ENCODE measurements around the gene PIAS1.

The PIAS1 gene

GRCh38 chr15:68196445-68197169, 142.5 kb downstream of the PIAS1 start:
- Histone ChIP-seq H3K9ac (ENCODE audit: low read length) (no peak overlapping the region), H3K4me3 (ENCODE audit: low read length) (no peak overlapping the region), H3K27ac (ENCODE audit: low read length) (no peak overlapping the region; the same call in 1 of the 2 replicates), H3K79me2 (ENCODE audit: low read length) (peaks cover 88% of the 10 kb centered on the region), H3K9me2 (replicated peaks; ENCODE audit: insufficient read depth, low read length) (no peaks in the 10 kb centered on the region), H3F3A (ENCODE audit: insufficient read depth, low read length) (peaks cover 54% of the 10 kb centered on the region), H3K27me3 (replicated peaks; ENCODE audit: insufficient read depth, low read length) (no peaks in the 10 kb centered on the region), H3K4me2 (ENCODE audit: low read depth, low read length) (no peak overlapping the region), H4K20me1 (ENCODE audit: insufficient read depth, low read length) (no peaks in the 10 kb centered on the region), H2AFZ (ENCODE audit: low read length) (no peak overlapping the region), H3K36me3 (replicated peaks; ENCODE audit: insufficient read depth, low read length) (peaks cover 15% of the 10 kb centered on the region), H3K4me1 (ENCODE audit: low read length) (peaks cover 39% of the 10 kb centered on the region), H3K9me3 (replicated peaks; ENCODE audit: insufficient read depth, low read length) (no peaks in the 10 kb centered on the region)
- TF ChIP-seq, protein P1, sequence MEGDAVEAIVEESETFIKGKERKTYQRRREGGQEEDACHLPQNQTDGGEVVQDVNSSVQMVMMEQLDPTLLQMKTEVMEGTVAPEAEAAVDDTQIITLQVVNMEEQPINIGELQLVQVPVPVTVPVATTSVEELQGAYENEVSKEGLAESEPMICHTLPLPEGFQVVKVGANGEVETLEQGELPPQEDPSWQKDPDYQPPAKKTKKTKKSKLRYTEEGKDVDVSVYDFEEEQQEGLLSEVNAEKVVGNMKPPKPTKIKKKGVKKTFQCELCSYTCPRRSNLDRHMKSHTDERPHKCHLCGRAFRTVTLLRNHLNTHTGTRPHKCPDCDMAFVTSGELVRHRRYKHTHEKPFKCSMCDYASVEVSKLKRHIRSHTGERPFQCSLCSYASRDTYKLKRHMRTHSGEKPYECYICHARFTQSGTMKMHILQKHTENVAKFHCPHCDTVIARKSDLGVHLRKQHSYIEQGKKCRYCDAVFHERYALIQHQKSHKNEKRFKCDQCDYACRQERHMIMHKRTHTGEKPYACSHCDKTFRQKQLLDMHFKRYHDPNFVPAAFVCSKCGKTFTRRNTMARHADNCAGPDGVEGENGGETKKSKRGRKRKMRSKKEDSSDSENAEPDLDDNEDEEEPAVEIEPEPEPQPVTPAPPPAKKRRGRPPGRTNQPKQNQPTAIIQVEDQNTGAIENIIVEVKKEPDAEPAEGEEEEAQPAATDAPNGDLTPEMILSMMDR (IDR thresholded peaks at IDR 0.05; ENCODE audit: low read length), result no peak
- TF ChIP-seq EZH2 (optimal IDR thresholded peaks at IDR 0.05; ENCODE audit: low read depth, low read length) (no peak), EZH2phosphoT487 (IDR thresholded peaks at IDR 0.05; ENCODE audit: low read length) (no peak)
- DNase-seq, result no peak

- Histone ChIP-seq H4K20me1 (ENCODE audit: insufficient read depth, low read length) (no peaks in the 10 kb centered on the region), H3K79me2 (ENCODE audit: low read length) (peaks cover 88% of the 10 kb centered on the region), H3F3A (ENCODE audit: insufficient read depth, low read length) (peaks cover 51% of the 10 kb centered on the region), H3K9ac (ENCODE audit: low read length) (no peak overlapping the region), H3K4me3 (ENCODE audit: low read length) (no peak overlapping the region), H3K4me2 (ENCODE audit: low read depth, low read length) (no peak overlapping the region), H3K4me1 (ENCODE audit: low read length) (peaks cover 39% of the 10 kb centered on the region), H3K9me3 (replicated peaks; ENCODE audit: insufficient read depth, low read length) (no peaks in the 10 kb centered on the region), H2AFZ (ENCODE audit: low read length) (no peak overlapping the region), H3K9me2 (replicated peaks; ENCODE audit: insufficient read depth, low read length) (no peaks in the 10 kb centered on the region), H3K36me3 (replicated peaks; ENCODE audit: insufficient read depth, low read length) (peaks cover 15% of the 10 kb centered on the region), H3K27me3 (replicated peaks; ENCODE audit: insufficient read depth, low read length) (no peaks in the 10 kb centered on the region), H3K27ac (ENCODE audit: low read length) (no peak overlapping the region; the same call in 1 of the 2 replicates)
- no peak for DNase-seq
- TF ChIP-seq EZH2phosphoT487 (IDR thresholded peaks at IDR 0.05; ENCODE audit: low read length) (no peak), EZH2 (optimal IDR thresholded peaks at IDR 0.05; ENCODE audit: low read depth, low read length) (no peak)
- TF ChIP-seq, protein P1 (IDR thresholded peaks at IDR 0.05; ENCODE audit: low read length), result no peak
Measured at GRCh38 chr15:68197170-68197492, 143.0 kb downstream of the PIAS1 start.

- Histone ChIP-seq H4K20me1 (ENCODE audit: insufficient read depth, low read length) (no peaks in the 10 kb centered on the region), H3K36me3 (replicated peaks; ENCODE audit: insufficient read depth, low read length) (peaks cover 13% of the 10 kb centered on the region), H3K9me3 (replicated peaks; ENCODE audit: insufficient read depth, low read length) (no peaks in the 10 kb centered on the region), H3K79me2 (ENCODE audit: low read length) (peaks cover 87% of the 10 kb centered on the region), H3K27me3 (replicated peaks; ENCODE audit: insufficient read depth, low read length) (no peaks in the 10 kb centered on the region), H3K4me3 (ENCODE audit: low read length) (no peak overlapping the region), H3K4me1 (ENCODE audit: low read length) (peaks cover 35% of the 10 kb centered on the region), H3K9me2 (replicated peaks; ENCODE audit: insufficient read depth, low read length) (no peaks in the 10 kb centered on the region), H3K27ac (ENCODE audit: low read length) (peak overlapping the region; percentile 4; the same call in 1 of the 2 replicates), H3K9ac (ENCODE audit: low read length) (no peak overlapping the region), H2AFZ (ENCODE audit: low read length) (no peak overlapping the region), H3F3A (ENCODE audit: insufficient read depth, low read length) (peaks cover 46% of the 10 kb centered on the region), H3K4me2 (ENCODE audit: low read depth, low read length) (no peak overlapping the region)
- DNase-seq, result no peak
- TF ChIP-seq, protein P1 (IDR thresholded peaks at IDR 0.05; ENCODE audit: low read length), result no peak
- TF ChIP-seq EZH2phosphoT487 (IDR thresholded peaks at IDR 0.05; ENCODE audit: low read length), result no peak
Measured at GRCh38 chr15:68197661-68198437, 143.7 kb downstream of the PIAS1 start.
